Measurements from ENCODE around the gene ARHGAP4.
A peak's percentile ranks its signal among the peaks of the same experiment; 100 is the strongest.

Gene ARHGAP4

DNA sequence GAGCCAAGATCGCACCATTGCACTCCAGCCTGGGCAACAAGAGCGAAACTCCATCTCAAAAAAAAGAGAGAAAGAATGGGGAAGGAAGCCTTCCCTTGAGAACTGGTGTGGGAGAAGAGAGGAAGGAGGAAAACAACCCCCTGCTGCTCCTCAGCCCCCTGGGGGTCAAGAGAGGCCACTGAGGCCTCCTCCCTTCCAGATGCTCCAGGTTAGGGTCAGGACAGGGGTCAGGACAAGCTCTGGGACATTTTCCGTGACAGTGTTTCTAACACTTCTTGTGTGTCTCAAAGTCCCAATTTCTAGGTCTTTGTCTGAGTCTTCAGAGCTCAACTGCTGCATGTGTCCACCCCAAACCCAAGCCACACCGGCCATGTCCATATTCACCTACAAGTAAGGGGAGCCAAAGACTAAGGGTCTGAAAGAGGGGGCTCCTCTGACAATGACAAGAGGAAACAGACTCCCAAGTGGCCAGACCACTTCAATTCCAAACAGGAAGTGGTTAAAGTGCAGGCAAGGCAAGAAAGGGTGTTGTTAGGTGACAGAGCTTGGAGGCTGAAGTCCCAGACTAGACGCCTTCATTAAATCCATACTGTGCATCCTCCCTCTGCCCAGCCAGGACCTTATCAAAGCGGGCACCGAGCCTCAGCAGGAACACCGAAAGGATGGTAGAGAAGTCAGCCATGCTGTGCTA, 48.3 kb downstream of the ARHGAP4 start:
- Histone ChIP-seq H3K27me3 (ENCODE audit: insufficient read depth, poor library complexity, severe bottlenecking) (peaks cover 3% of the 10 kb centered on the region), H3K27ac (replicated peaks) (no peak overlapping the region), H3K4me3 (replicated peaks; ENCODE audit: insufficient read depth, low read length) (no peak overlapping the region)
- no peak for DNase-seq (ENCODE audit: low read depth in 1 of 2, low spot score in 1 of 2)
- peak; percentile 21; the same call in 1 of the 2 replicates for TF ChIP-seq SPI1 (IDR thresholded peaks at IDR 0.05; ENCODE audit: borderline replicate concordance, low read depth)
- TF ChIP-seq, protein P1, sequence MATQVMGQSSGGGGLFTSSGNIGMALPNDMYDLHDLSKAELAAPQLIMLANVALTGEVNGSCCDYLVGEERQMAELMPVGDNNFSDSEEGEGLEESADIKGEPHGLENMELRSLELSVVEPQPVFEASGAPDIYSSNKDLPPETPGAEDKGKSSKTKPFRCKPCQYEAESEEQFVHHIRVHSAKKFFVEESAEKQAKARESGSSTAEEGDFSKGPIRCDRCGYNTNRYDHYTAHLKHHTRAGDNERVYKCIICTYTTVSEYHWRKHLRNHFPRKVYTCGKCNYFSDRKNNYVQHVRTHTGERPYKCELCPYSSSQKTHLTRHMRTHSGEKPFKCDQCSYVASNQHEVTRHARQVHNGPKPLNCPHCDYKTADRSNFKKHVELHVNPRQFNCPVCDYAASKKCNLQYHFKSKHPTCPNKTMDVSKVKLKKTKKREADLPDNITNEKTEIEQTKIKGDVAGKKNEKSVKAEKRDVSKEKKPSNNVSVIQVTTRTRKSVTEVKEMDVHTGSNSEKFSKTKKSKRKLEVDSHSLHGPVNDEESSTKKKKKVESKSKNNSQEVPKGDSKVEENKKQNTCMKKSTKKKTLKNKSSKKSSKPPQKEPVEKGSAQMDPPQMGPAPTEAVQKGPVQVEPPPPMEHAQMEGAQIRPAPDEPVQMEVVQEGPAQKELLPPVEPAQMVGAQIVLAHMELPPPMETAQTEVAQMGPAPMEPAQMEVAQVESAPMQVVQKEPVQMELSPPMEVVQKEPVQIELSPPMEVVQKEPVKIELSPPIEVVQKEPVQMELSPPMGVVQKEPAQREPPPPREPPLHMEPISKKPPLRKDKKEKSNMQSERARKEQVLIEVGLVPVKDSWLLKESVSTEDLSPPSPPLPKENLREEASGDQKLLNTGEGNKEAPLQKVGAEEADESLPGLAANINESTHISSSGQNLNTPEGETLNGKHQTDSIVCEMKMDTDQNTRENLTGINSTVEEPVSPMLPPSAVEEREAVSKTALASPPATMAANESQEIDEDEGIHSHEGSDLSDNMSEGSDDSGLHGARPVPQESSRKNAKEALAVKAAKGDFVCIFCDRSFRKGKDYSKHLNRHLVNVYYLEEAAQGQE (IDR thresholded peaks at IDR 0.05; ENCODE audit: insufficient replicate concordance, low read depth): peak; percentile 7
- TF ChIP-seq POLR2AphosphoS5 (IDR thresholded peaks at IDR 0.05; ENCODE audit: low read depth): no peak
- TF ChIP-seq, protein P2, sequence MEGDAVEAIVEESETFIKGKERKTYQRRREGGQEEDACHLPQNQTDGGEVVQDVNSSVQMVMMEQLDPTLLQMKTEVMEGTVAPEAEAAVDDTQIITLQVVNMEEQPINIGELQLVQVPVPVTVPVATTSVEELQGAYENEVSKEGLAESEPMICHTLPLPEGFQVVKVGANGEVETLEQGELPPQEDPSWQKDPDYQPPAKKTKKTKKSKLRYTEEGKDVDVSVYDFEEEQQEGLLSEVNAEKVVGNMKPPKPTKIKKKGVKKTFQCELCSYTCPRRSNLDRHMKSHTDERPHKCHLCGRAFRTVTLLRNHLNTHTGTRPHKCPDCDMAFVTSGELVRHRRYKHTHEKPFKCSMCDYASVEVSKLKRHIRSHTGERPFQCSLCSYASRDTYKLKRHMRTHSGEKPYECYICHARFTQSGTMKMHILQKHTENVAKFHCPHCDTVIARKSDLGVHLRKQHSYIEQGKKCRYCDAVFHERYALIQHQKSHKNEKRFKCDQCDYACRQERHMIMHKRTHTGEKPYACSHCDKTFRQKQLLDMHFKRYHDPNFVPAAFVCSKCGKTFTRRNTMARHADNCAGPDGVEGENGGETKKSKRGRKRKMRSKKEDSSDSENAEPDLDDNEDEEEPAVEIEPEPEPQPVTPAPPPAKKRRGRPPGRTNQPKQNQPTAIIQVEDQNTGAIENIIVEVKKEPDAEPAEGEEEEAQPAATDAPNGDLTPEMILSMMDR (IDR thresholded peaks at IDR 0.05; ENCODE audit: insufficient read depth, low read length): no peak
- TF ChIP-seq GABPA (IDR thresholded peaks at IDR 0.05; ENCODE audit: low read depth): no peak

DNA sequence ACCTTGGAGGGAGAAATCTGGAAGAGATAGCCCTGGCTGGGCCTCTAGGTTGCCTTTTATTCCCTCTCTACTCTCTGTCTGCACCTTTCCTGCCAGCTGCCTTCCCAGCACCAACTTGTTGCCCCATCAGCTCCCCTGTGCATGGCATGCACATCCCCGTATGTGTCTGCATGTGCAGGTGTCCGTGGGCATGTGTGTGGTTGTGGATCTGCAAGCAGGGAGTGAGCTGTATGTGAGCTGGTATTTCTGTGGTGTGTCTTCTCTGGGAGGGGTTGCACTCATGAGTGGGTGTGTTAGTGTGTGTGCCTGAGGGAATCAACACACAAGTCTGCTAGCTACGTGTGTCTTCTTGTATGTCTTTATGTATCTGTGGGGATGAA, 50.0 kb downstream of the ARHGAP4 start:
- Histone ChIP-seq H3K27ac (replicated peaks) (no peak overlapping the region), H3K27me3 (ENCODE audit: insufficient read depth, poor library complexity, severe bottlenecking) (peaks cover 3% of the 10 kb centered on the region), H3K4me3 (replicated peaks; ENCODE audit: insufficient read depth, low read length) (no peak overlapping the region)
- no peak for TF ChIP-seq GABPA (IDR thresholded peaks at IDR 0.05; ENCODE audit: low read depth)
- TF ChIP-seq, protein P1 (IDR thresholded peaks at IDR 0.05; ENCODE audit: insufficient replicate concordance, low read depth): peak; percentile 25
- DNase-seq (ENCODE audit: low read depth in 1 of 2, low spot score in 1 of 2): no peak

DNA sequence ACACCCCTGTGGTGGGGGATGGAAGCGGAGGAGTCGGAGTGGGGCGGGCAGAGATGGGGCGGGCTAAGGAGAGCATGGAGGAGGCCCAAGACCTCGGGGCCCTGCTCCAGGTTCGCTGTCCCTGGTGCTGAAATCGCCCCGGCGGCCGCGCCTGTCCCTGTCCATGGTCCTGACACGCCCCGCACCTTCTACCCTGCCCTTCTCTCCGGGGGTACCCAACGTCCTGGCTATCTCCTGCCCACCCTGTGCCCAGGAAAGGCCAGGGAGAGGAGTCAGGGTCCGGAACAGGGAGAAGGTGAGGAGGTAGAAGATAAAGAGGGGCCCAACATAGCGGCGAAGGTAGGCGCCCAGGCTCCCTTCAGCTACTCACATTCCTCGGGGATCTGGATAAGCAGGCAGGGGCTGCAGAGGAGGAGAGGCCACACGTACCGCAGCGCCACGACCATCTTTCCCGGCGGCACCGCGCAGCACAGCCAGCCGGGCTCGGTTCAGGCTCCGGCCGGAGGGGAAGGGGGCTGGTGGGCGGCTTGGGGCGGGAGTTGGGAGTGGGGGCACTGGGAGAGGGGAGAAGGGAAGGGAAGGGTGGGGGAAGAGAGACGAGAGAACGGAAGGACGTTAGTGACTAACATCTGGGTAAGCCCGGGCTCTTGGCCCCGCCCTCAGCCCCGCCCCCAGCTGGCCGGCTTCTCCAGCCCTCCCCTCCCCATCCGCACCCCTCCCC, 50.5 kb downstream of the ARHGAP4 start:
- TF ChIP-seq POLR2AphosphoS5 (IDR thresholded peaks at IDR 0.05; ENCODE audit: low read depth): no peak
- TF ChIP-seq, protein P1 (IDR thresholded peaks at IDR 0.05; ENCODE audit: insufficient replicate concordance, low read depth): peak; percentile 99
- peak; percentile 13 to 39 for DNase-seq (ENCODE audit: low read depth in 1 of 2, low spot score in 1 of 2)
- H3K27ac ChIP-seq (replicated peaks): no peak overlapping the region
- peaks cover 3% of the 10 kb centered on the region for H3K27me3 ChIP-seq (ENCODE audit: insufficient read depth, poor library complexity, severe bottlenecking)
- no peak overlapping the region for H3K4me3 ChIP-seq (replicated peaks; ENCODE audit: insufficient read depth, low read length)
